ENCODE results near the gene PDE4B.
A peak's percentile ranks its signal among the peaks of the same experiment; 100 is the strongest.
"Not testable (repeated sequence)": the region's sequence is repeated elsewhere in the genome, so short reads cannot be mapped to it uniquely, and the experiment has no call there.

Gene PDE4B

DNA sequence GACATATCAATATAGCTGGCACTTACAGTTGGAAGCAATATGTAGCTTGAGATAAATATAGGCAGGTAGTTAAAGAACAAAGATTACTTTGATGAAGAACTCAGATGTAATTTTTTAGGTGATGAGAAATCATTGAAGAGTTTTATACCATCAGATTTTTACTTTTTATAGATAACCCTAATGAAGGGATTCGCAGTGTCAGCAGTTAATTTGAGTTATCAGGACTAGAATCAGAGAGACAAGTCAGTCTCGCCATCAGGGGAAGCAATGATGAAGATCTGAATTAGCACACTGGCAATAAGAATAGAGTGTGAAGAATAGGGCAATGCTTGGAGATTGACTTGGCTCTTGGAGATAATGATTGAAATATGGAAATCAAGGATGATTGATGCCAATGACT is 342.5 kb downstream of the PDE4B start:
- DNase-seq (ENCODE audit: low spot score), result no peak

GRCh38 chr1:66136423-66136822 is 343.7 kb downstream of the PDE4B start:
- not testable (repeated sequence) for DNase-seq (ENCODE audit: low spot score)

DNA sequence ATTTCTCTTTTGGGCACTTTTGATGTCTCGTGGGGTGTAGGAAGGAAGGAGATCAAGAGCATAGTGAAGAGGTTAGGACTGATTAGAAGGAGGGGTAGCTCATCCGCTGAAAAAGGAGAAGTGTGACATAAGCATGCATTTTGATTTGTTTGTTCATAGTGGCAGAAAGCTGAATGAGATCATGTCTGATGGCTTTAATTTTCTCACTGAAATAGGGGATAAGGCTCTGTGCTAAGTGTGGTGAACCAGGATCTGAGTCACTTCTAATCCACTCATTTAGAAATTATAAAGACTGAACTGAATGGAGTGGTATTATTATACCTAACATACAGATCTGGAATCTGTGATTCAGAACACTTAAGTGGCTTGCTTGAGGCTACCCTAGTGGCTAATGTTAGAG is 344.5 kb downstream of the PDE4B start:
- DNase-seq (ENCODE audit: low spot score), result peak; percentile 16

DNA sequence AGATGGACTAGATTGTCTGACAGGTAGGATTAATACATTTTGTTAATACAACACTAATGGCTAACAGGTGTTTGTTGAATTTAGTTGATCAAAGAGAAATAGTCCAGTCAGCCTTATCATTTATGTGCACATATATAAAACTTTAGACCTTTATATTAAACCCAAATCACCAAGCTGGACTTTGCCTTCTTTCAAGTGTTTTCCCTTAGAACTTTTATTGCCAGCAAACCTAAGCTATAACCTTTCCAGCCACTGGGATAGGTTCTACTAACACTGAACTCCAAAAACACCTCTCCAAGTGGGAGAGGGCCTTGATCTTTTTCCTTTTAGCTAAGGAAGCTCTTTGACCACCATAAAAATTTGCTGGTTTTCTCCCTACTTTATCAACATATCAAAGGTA is 345.9 kb downstream of the PDE4B start:
- no peak for DNase-seq (ENCODE audit: low spot score)

GRCh38 chr1:66140072-66140471 is 347.4 kb downstream of the PDE4B start:
- DNase-seq (ENCODE audit: low spot score), result no peak

DNA sequence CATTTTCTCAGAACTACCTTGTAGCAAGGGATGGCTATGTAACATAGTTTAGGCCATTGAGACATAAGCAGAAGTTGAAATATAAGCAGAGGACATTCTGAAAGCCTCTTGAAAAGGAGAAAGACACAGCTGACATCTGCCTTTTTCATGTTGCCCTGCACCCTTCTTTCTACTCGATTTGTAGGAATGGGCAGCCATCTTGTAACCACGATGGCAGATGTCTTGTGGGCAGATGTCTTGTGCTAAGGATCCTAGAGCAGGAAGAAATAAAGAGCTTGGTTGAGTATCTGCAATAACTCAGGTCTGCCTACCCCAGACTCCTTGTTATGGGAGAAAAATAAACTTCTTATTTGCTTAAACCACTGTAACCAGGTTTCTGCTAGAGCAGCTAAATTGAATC is 351.0 kb downstream of the PDE4B start:
- DNase-seq (ENCODE audit: low spot score), result no peak

DNA sequence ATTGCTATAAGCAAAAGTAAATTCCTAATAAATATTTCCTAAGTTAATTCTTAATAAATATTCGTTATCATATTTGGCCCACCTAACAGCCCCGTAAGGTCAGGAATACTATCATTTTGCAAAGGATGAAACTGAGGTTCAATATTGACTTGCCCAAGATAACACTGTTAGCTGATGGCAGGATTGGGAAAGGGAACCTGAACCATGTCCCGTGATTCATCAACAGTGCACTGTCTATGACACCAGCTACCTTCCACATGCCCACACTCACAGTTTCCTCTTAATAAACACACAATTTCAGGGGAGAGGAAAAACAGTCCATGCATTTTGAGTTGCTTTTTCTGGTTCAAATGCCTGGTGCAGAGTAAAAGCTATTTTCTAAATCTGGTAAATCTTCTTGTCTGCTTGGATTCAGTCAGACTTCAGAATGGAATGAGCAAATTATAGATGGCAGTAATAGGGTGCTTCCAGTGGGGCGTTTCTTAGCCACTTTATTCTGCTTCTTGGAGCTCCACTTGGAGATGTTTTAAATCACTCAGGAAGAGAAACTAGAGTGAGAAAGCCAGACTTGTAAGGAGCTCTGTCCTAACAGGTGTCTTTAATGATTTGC is 354.6 kb downstream of the PDE4B start:
- DNase-seq (ENCODE audit: low spot score), result no peak

DNA sequence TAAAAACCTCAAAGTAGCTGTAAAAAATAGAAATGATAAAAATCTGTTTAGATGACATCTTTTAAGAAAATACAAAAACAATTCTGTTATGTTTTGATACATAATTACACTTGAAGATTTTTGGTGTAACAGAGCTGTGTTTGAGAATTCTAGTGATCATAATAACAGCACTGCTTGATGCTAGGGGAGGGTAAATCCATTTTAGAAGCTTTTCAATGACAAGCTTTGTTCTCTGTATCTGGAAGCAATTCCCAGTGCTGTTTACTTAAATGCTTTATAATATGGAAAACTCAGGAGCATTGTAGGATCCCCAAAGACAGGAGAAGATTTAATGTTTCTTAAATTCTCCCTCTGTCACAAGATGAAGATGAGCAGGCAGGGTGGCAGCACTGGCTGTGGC is 359.3 kb downstream of the PDE4B start:
- DNase-seq (ENCODE audit: low spot score), result no peak

DNA sequence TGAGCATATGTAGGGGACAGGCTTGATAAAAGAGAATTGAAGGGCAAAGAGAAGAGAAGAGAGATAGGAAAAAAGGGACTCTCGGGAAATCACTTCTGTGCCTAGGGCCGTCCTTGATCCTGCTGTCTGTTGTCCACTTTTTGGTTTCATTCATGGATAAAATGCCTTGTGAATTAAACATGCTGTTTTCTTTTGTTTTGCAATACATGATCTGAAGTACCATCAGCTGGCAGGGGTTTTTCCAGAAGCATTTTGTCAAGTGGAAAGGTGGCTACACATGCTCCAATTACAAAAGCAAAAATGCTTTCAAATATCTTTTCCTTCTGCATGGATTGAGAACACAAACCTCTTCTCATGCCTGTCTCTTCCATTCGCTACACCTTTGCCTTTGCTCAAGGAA is 361.7 kb downstream of the PDE4B start:
- DNase-seq (ENCODE audit: low spot score), result no peak

DNA sequence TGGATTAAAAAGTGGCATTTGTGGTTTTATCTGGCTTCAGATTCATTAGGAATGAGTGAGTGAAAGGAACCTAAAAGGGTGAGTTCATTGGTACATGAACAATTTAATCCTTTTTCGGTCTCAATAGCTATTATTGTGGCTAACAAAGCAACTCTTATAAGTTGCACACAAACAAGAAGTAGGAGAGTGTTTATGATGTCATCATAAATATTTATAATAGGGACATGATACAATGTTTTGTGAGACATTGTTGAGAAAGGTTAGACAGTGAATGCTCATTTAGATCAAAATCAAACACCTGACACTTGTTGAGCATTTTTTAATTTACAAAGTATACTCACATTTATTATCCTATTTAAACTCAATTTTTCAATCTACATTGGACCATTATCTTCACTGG is 363.4 kb downstream of the PDE4B start:
- no peak for DNase-seq (ENCODE audit: low spot score)

DNA sequence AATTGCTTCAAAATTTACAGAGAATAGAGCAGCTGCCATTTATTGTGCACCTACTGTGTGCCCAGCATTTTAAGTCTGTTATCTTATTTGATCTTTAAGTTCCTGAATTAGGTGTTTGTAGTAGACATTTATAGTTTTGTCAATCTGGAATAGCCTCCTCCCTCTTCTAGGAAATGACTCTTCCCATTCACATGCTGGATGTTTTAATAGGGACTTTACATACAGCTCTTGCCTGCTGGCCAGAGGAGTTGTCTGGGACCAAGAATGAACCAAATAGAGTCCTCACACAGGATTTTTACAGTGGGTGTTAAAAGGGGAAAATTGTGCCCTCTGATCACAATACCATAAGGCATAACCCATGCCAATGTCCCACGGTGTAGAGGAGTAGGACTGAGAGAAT is 367.1 kb downstream of the PDE4B start:
- DNase-seq (ENCODE audit: low spot score), result no peak

- no peak for DNase-seq (ENCODE audit: low spot score)
Measured at GRCh38 chr1:66160719-66161118, 368.0 kb downstream of the PDE4B start.

DNA sequence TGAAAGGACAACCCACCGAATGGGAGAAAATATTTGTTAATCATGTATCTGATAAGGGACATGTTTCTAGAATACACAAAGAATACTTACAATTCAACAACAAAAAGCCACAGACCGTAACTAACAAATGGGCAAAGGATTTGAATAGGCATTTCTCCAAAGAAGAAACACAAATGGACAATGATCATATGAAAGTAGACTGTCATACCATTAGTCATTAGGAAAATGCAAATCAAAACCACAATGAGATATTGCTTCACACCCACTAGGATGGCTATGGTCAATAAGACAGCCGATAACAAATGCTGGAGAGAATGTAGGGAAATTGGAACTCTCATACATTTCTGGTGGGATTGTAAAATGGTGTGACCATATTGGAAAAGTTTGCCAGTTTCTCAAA is 374.1 kb downstream of the PDE4B start:
- DNase-seq (ENCODE audit: low spot score), result no peak

- no peak for DNase-seq (ENCODE audit: low spot score)
Measured at GRCh38 chr1:66167267-66167666, 374.6 kb downstream of the PDE4B start.

GRCh38 chr1:66168467-66168887 is 375.8 kb downstream of the PDE4B start:
- DNase-seq (ENCODE audit: low spot score), result no peak

GRCh38 chr1:66168948-66169671 is 376.4 kb downstream of the PDE4B start:
- DNase-seq (ENCODE audit: low spot score), result peak; percentile 11

GRCh38 chr1:66172272-66172671 is 379.6 kb downstream of the PDE4B start:
- DNase-seq (ENCODE audit: low spot score), result no peak

- DNase-seq (ENCODE audit: low spot score), result no peak
Measured at GRCh38 chr1:66175098-66175497, 382.4 kb downstream of the PDE4B start.

- no peak for DNase-seq (ENCODE audit: low spot score)
Measured at GRCh38 chr1:66175581-66175980, 382.9 kb downstream of the PDE4B start.

- DNase-seq (ENCODE audit: low spot score), result no peak
Measured at GRCh38 chr1:66176012-66176715, 383.5 kb downstream of the PDE4B start.

GRCh38 chr1:66176832-66177231 is 384.1 kb downstream of the PDE4B start:
- DNase-seq (ENCODE audit: low spot score), result no peak

- no peak for DNase-seq (ENCODE audit: low spot score)
Measured at GRCh38 chr1:66177510-66177909, 384.8 kb downstream of the PDE4B start.

GRCh38 chr1:66182026-66182425 is 389.3 kb downstream of the PDE4B start:
- peak; percentile 15 for DNase-seq (ENCODE audit: low spot score)

All from activated CD4-positive, alpha-beta T cell treated with anti-CD3 and anti-CD28 coated beads, Interleukin-2, Interleukin-4, amounts not matched to agents 100 ng/mL and 50 ng/mL, durations not matched to agents 16 hours and 8 hours (primary cell).